OCI-LY1 (cell line): ENCODE measurements around the gene ESF1.

Experiments
- EZH2 ChIP-seq: fragments of 200-600 bp; sonication (generic), shearing (Covaris generic); IDR thresholded peaks from 2 replicates; pipeline ENCODE4 v1.8.0; 2017; ENCODE audit warnings: borderline replicate concordance, mixed run types, mild to moderate bottlenecking, antibody characterized with exemption, low read length, moderate library complexity, mixed read lengths
- TF ChIP-seq, protein P1 (sequence below): fragments of 200-600 bp; sonication (generic), shearing (Covaris generic); IDR thresholded peaks from 2 replicates; pipeline ENCODE4 v1.5.1; 2017; ENCODE audit warnings: mild to moderate bottlenecking, antibody characterized with exemption, low read length, moderate library complexity, mixed read lengths

- TF ChIP-seq, protein P1, sequence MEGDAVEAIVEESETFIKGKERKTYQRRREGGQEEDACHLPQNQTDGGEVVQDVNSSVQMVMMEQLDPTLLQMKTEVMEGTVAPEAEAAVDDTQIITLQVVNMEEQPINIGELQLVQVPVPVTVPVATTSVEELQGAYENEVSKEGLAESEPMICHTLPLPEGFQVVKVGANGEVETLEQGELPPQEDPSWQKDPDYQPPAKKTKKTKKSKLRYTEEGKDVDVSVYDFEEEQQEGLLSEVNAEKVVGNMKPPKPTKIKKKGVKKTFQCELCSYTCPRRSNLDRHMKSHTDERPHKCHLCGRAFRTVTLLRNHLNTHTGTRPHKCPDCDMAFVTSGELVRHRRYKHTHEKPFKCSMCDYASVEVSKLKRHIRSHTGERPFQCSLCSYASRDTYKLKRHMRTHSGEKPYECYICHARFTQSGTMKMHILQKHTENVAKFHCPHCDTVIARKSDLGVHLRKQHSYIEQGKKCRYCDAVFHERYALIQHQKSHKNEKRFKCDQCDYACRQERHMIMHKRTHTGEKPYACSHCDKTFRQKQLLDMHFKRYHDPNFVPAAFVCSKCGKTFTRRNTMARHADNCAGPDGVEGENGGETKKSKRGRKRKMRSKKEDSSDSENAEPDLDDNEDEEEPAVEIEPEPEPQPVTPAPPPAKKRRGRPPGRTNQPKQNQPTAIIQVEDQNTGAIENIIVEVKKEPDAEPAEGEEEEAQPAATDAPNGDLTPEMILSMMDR: no peak
- no peak for TF ChIP-seq EZH2
Observed at GRCh38 chr20:13772529-13772928, 12.2 kb downstream of the ESF1 start.
